ENCODE data around the gene ROM1.
"Not testable (repeated sequence)": the region's sequence is repeated elsewhere in the genome, so short reads cannot be mapped to it uniquely, and the experiment has no call there.

ROM1 gene

DNA sequence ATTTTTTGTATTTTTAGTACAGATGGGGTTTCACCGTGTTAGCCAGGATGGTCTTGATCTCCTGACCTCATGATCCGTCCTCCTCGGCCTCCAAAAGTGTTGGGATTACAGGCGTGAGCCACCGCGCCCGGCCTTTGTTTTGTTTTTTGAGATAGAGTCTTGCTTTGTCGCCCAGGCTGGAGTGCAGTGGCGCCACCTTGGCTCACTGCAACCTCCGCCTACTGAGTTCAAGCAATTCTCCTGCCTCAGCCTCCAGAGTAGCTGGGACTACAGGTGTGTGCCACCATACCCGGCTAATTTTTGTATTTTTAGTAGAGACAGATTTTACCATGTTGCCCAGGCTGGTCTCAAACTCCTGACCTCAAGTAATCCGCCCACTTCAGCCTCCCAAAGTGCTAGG, 37.2 kb downstream of the ROM1 start:
- not testable (repeated sequence) for DNase-seq

DNA sequence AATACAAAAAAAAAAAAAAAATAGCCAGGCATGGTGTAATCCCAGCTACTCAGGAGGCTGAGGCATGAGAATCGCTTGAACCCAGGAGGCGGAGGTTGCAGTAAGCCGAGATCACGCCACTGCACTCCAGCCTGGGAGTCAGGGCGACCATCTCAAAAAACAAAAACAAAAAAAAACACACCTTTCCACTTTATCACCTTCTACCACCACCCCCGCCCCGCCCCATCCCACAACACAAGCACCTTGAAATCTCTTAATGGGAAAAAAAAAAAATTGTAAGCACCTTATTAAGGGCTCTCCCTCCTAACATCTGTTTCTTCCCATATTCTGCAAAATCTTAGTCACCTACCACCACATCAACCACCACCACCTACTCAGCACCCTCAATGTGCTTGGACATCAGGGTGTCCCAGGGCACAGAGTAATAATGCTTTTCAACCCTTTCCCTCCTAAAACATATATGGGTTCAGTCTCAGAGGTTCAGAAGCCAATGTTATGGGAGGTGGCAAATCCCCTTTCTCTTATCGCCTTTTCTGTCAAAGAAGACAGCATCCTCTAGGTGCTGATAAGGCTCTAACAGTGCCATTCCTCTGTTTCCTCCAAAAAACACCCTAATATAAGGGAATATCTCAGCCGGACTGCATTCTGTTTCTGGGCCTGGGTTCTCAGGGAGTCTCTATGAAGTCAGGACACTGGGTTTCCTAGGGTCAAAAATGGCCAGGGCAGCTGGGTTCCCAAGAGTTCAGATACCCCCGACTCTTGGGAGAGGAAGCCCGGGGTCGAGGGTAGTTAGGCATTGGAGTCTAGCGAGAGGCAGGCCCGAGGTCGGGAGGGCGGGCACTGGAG, 39.3 kb downstream of the ROM1 start:
- DNase-seq, result no peak

GRCh38 chr11:62654297-62654696, 41.2 kb downstream of the ROM1 start:
- no peak for DNase-seq

DNA sequence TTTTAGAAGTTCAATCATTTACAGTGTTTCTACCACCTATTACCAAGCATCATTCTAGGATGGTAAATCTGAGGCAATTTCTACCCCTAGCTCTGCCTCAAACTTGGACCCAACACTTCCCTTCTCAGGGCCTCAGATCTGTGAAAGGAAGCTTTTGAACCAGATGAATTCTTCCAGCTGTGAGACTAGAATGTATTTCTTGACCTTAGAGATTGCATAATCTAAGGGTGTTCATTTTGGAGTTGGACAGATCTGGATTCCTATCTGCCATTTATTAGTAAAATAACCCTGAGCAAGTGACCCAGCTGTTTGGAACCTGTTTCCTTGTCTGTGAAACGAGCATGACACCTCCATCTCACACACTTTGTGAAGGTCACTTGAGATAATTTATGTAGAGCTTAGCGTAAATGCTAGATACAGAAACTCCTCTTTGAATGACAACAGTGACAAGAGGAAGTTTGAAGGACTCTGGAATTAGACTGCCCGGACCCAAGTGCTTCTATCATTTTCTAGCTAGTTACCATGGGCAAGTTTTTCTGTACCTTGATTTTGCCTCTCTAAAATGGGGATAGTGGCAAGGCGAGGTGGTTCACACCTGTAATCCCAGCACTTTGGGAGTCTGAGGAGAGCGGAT, 43.9 kb downstream of the ROM1 start:
- DNase-seq, result no peak

- DNase-seq, result peak; percentile 74
Observed at GRCh38 chr11:62664405-62665074, 51.5 kb downstream of the ROM1 start.
